Keratinocyte (primary cell): ENCODE results near the gene CDS1. TPM values are rescaled to one million over a fixed set of nuclear protein-coding genes. Genes with fewer than 3 reads are reported as not detected.

Experiments used
- DNase-seq: peaks from one replicate; pipeline ENCODE4 v3.0.0-alpha.2; 2011; ENCODE audit warnings: low read depth, missing footprints, low spot score
- FAIRE-seq: peaks from 2 replicates; lab custom pipeline; 2011; peaks lifted over from hg19 to GRCh38; lab: Jason Lieb, UNC
- H2AFZ ChIP-seq: 2 replicates; pipeline ENCODE4 v1.6.0; 2012; ENCODE audit warnings: low read length, control low read depth, inconsistent platforms; ENCODE audit not compliant: control insufficient read depth
- H3K27ac ChIP-seq: 2 replicates; pipeline ENCODE4 v1.5.1; 2011; ENCODE audit warnings: low read length; ENCODE audit not compliant: control insufficient read depth, insufficient read depth
- H3K27me3 ChIP-seq: 3 replicates; pipeline ENCODE4 v1.6.0; 2011; ENCODE audit warnings: low read length; ENCODE audit not compliant: control insufficient read depth, insufficient read depth; ENCODE audit errors: extremely low read depth
- H3K36me3 ChIP-seq, 2 experiments: 2 replicates in 1 of 2; 3 replicates in 1 of 2; pipeline ENCODE4 v1.5.1; 2011; ENCODE audit warnings: low read length in 2 of 2, mild to moderate bottlenecking in 1 of 2; ENCODE audit not compliant: control insufficient read depth in 2 of 2, insufficient read depth in 2 of 2; ENCODE audit errors: extremely low read depth in 1 of 2
- H3K4me1 ChIP-seq: 3 replicates; pipeline ENCODE4 v1.5.1; 2011; ENCODE audit warnings: low read length; ENCODE audit not compliant: control insufficient read depth, insufficient read depth; ENCODE audit errors: extremely low read depth
- H3K4me2 ChIP-seq: 3 replicates; pipeline ENCODE4 v1.6.0; 2011; ENCODE audit warnings: low read depth, low read length; ENCODE audit not compliant: control insufficient read depth, insufficient read depth; ENCODE audit errors: extremely low read depth
- H3K4me3 ChIP-seq, 3 experiments: fragments of 200-600 bp in 1 of 3; sonication (generic) in 1 of 3; 2 replicates in 2 of 3; 3 replicates in 1 of 3; pipeline ENCODE4 v1.5.1; 2011 to 2016; ENCODE audit warnings: low read length in 3 of 3, mild to moderate bottlenecking in 3 of 3, control low read depth in 2 of 3, inconsistent platforms in 1 of 3, low read depth in 1 of 3, mixed read lengths in 1 of 3, mixed run types in 1 of 3, moderate library complexity in 1 of 3; ENCODE audit not compliant: control insufficient read depth in 2 of 3, insufficient read depth in 2 of 3; ENCODE audit errors: extremely low read depth in 1 of 3
- H3K79me2 ChIP-seq: 2 replicates; pipeline ENCODE4 v1.6.0; 2012; ENCODE audit warnings: low read length; ENCODE audit not compliant: control insufficient read depth, insufficient read depth
- H3K9ac ChIP-seq: 3 replicates; pipeline ENCODE4 v1.6.0; 2011; ENCODE audit warnings: low read length; ENCODE audit not compliant: control insufficient read depth, insufficient read depth; ENCODE audit errors: extremely low read depth
- H3K9me1 ChIP-seq: 3 replicates; pipeline ENCODE4 v1.6.0; 2011; ENCODE audit warnings: low read length; ENCODE audit not compliant: control insufficient read depth, insufficient read depth; ENCODE audit errors: extremely low read depth
- H3K9me3 ChIP-seq: 2 replicates; pipeline ENCODE4 v1.5.1; 2012; ENCODE audit warnings: low read depth, low read length; ENCODE audit not compliant: control insufficient read depth
- H4K20me1 ChIP-seq: 3 replicates; pipeline ENCODE4 v1.6.0; 2011; ENCODE audit warnings: low read length; ENCODE audit not compliant: control insufficient read depth, insufficient read depth; ENCODE audit errors: extremely low read depth
- CTCF ChIP-seq, 3 experiments: IDR thresholded peaks in 1 of 3; conservative IDR thresholded peaks in 1 of 3; optimal IDR thresholded peaks in 1 of 3; 2 replicates in 2 of 3; 3 replicates in 1 of 3; pipeline versions ENCODE3 to v1.5.1; 2011; ENCODE audit warnings: low read length in 3 of 3, mild to moderate bottlenecking in 3 of 3, moderate library complexity in 2 of 3, control low read depth in 1 of 3, inconsistent platforms in 1 of 3; ENCODE audit not compliant: insufficient read depth in 2 of 3; ENCODE audit errors: extremely low read depth in 1 of 3
- EZH2 ChIP-seq: IDR thresholded peaks from one replicate; pipeline ENCODE4 v1.6.1; 2012; ENCODE audit warnings: inconsistent platforms, mild to moderate bottlenecking, low read length, moderate library complexity
- dilution Hi-C: fragments of 300-500 bp; cut with MboI; formaldehyde crosslinking; loops from one replicate; pipeline ENCODE4 v1.7.0; 2020; ENCODE audit warnings: low sequenced_read_pairs; ENCODE audit not compliant: extremely low pct_ligation_motif_present
- polyA plus RNA-seq, 5 experiments: library from polyadenylated mRNA; depleted of rRNA in 3 of 5; stranded (reverse) in 3 of 5; stranded (forward) in 1 of 5; unstranded in 1 of 5; fragments of >200 nt; gene quantifications; 1 replicate in 1 of 5; 2 replicates in 3 of 5; 3 replicates in 1 of 5; pipeline versions ENCODE4 v1.2.1 to v1.2.3, GENCODE V29; 2011 to 2012; ENCODE audit warnings: missing spikeins in 2 of 5, low read depth in 1 of 5, low replicate concordance in 1 of 5

The CDS1 gene
- polyA plus RNA-seq, 1 donor (not counting 4 experiments of a cell fraction or from before 2014, with no cell fraction given): 21.7 TPM

GRCh38 chr4:84597450-84597849 lies 14.5 kb downstream of the CDS1 start:
- H3K4me2 ChIP-seq: peak overlapping the region; percentile 4
- peaks cover 17% of the 10 kb centered on the region for H3K4me1 ChIP-seq
- no peak overlapping the region for H2AFZ ChIP-seq
- DNase-seq (no peak), FAIRE-seq (peak; percentile 79)
- H3K79me2 ChIP-seq: peaks cover 45% of the 10 kb centered on the region
- peak overlapping the region; percentile 74 for H3K27ac ChIP-seq
- H3K9me3 ChIP-seq: no peaks in the 10 kb centered on the region
- no peaks in the 10 kb centered on the region for H3K36me3 ChIP-seq
- H3K27me3 ChIP-seq: no peaks in the 10 kb centered on the region
- H4K20me1 ChIP-seq: no peaks in the 10 kb centered on the region
- no peak overlapping the region for H3K4me3 ChIP-seq
- no peaks in the 10 kb centered on the region for H3K9me1 ChIP-seq
- TF ChIP-seq EZH2 (no peak), CTCF (optimal IDR thresholded peaks at IDR 0.05 in 1 of 3, IDR thresholded peaks at IDR 0.05 in 1 of 3, conservative IDR thresholded peaks at IDR 0.05 in 1 of 3; ENCODE audit: extremely low read depth in 1 of 3, insufficient read depth in 2 of 3, low read length in 3 of 3) (no peak)
- dilution Hi-C loops: no loop called here
- no peak overlapping the region for H3K9ac ChIP-seq

GRCh38 chr4:84606645-84607044 lies 23.7 kb downstream of the CDS1 start:
- Histone ChIP-seq H3K4me1 (peaks cover 11% of the 10 kb centered on the region), H3K27ac (no peak overlapping the region), H3K9me1 (no peaks in the 10 kb centered on the region), H2AFZ (no peak overlapping the region), H3K36me3 (peaks cover 0 to 9% of the 10 kb centered on the region in 2 experiments), H4K20me1 (no peaks in the 10 kb centered on the region), H3K4me3 (no peak overlapping the region), H3K9me3 (no peaks in the 10 kb centered on the region), H3K4me2 (peak overlapping the region; percentile 61), H3K27me3 (no peaks in the 10 kb centered on the region), H3K79me2 (peaks cover 15% of the 10 kb centered on the region), H3K9ac (no peak overlapping the region)
- peak; percentile 85 for FAIRE-seq
- TF ChIP-seq CTCF (optimal IDR thresholded peaks at IDR 0.05 in 1 of 3, IDR thresholded peaks at IDR 0.05 in 1 of 3, conservative IDR thresholded peaks at IDR 0.05 in 1 of 3; ENCODE audit: extremely low read depth in 1 of 3, insufficient read depth in 2 of 3, low read length in 3 of 3) (no peak), EZH2 (no peak)
- dilution Hi-C loops: no loop called here
- no peak for DNase-seq
